ENCODE results near the gene PHKG1.

GRCh38 chr7:56048245-56048644 lies 44.5 kb downstream of the PHKG1 start:
- TF ChIP-seq CREB1 (CRISPR knock-in tag; IDR thresholded peaks at IDR 0.05) (no peak), CTCF (IDR thresholded peaks at IDR 0.05) (no peak)

All from WTC11 (cell line).